ENCODE measurements around the gene PHF14. TPM values are rescaled to one million over a fixed set of nuclear protein-coding genes. Genes with fewer than 3 reads are reported as not detected.

The PHF14 gene
- total RNA-seq, 1 donor from 2014 or later: 72.1 TPM

GRCh38 chr7:11133436-11133959, 159.8 kb downstream of the PHF14 start:
- H3K4me3 Mint-ChIP-seq: no peak overlapping the region
- no peaks in the 10 kb centered on the region for H3K9me3 Mint-ChIP-seq
- peaks cover 34% of the 10 kb centered on the region for H3K4me1 Mint-ChIP-seq
- no peaks in the 10 kb centered on the region for H3K27me3 Mint-ChIP-seq (ENCODE audit: low read depth)
- peaks cover 8% of the 10 kb centered on the region for H3K36me3 Mint-ChIP-seq
- TF ChIP-seq CTCF (IDR thresholded peaks at IDR 0.05; ENCODE audit: unreplicated experiment): no peak
- no peak for DNase-seq (ENCODE audit: low spot score in 2 of 2, unreplicated experiment in 2 of 2)
- H3K27ac Mint-ChIP-seq: peak overlapping the region; percentile 0

- no peak for TF ChIP-seq CTCF (IDR thresholded peaks at IDR 0.05; ENCODE audit: unreplicated experiment)
- DNase-seq (ENCODE audit: low spot score in 2 of 2, unreplicated experiment in 2 of 2): no peak
- Mint-ChIP-seq H3K27ac (no peak overlapping the region), H3K4me3 (no peak overlapping the region), H3K9me3 (no peaks in the 10 kb centered on the region), H3K27me3 (ENCODE audit: low read depth) (no peaks in the 10 kb centered on the region), H3K4me1 (peaks cover 17% of the 10 kb centered on the region), H3K36me3 (peaks cover 8% of the 10 kb centered on the region)
Measured at GRCh38 chr7:11135573-11135972, 161.9 kb downstream of the PHF14 start.

- no peak overlapping the region for H3K27ac Mint-ChIP-seq
- H3K27me3 Mint-ChIP-seq (ENCODE audit: low read depth): no peaks in the 10 kb centered on the region
- H3K9me3 Mint-ChIP-seq: no peaks in the 10 kb centered on the region
- peaks cover 11% of the 10 kb centered on the region for H3K36me3 Mint-ChIP-seq
- H3K4me3 Mint-ChIP-seq: no peak overlapping the region
- peaks cover 4% of the 10 kb centered on the region for H3K4me1 Mint-ChIP-seq
- no peak for DNase-seq (ENCODE audit: low spot score in 2 of 2, unreplicated experiment in 2 of 2)
- TF ChIP-seq CTCF (IDR thresholded peaks at IDR 0.05; ENCODE audit: unreplicated experiment): no peak
Measured at GRCh38 chr7:11141541-11141940, 167.9 kb downstream of the PHF14 start.

GRCh38 chr7:11153694-11154093, 180.0 kb downstream of the PHF14 start:
- TF ChIP-seq CTCF (IDR thresholded peaks at IDR 0.05; ENCODE audit: unreplicated experiment): no peak
- Mint-ChIP-seq H3K4me1 (no peaks in the 10 kb centered on the region), H3K4me3 (no peak overlapping the region), H3K9me3 (no peaks in the 10 kb centered on the region), H3K27me3 (ENCODE audit: low read depth) (no peaks in the 10 kb centered on the region), H3K36me3 (peaks cover 5% of the 10 kb centered on the region), H3K27ac (no peak overlapping the region)
- no peak for DNase-seq (ENCODE audit: low spot score in 2 of 2, unreplicated experiment in 2 of 2)

- H3K9me3 Mint-ChIP-seq: peaks cover 11% of the 10 kb centered on the region
Measured at GRCh38 chr7:11155883-11156282, 182.2 kb downstream of the PHF14 start.

More at GRCh38 chr7:11155883-11156282, 182.2 kb downstream of the PHF14 start:
- Mint-ChIP-seq H3K27ac (no peak overlapping the region), H3K36me3 (peaks cover 5% of the 10 kb centered on the region), H3K27me3 (ENCODE audit: low read depth) (no peaks in the 10 kb centered on the region), H3K4me1 (no peaks in the 10 kb centered on the region), H3K4me3 (no peak overlapping the region)
- DNase-seq (ENCODE audit: low spot score in 2 of 2, unreplicated experiment in 2 of 2): no peak
- TF ChIP-seq CTCF (IDR thresholded peaks at IDR 0.05; ENCODE audit: unreplicated experiment): no peak

All from mesothelial cell of epicardium (in vitro differentiated cells).